MCF 10A (cell line): ENCODE data around the gene TSPAN3. TPM values are rescaled to one million over a fixed set of nuclear protein-coding genes. Genes with fewer than 3 reads are reported as not detected.

Source experiments
- BruUV-seq: library from RNA; stranded (reverse); fragments of 400-500 nt; replicated peaks from 2 replicates; lab custom pipeline; 2021; lab: Mats Ljungman, UMichigan
- CTCF ChIA-PET: fragments of 300-600 bp; sonication (Branson Sonifier 250); formaldehyde crosslinking; extraction: SDS; loops from one replicate; lab custom pipeline; 2021; ENCODE audit warnings: antibody characterized with exemption, inconsistent platforms; lab: Yijun Ruan, JAX
- POLR2A ChIA-PET: fragments of 300-600, 350-650 bp; sonication (Branson Sonifier 250); formaldehyde crosslinking; extraction: SDS; loops from one replicate; lab custom pipeline; 2020; ENCODE audit warnings: antibody characterized with exemption, inconsistent platforms; lab: Yijun Ruan, JAX
- DNase-seq: peaks from one replicate; pipeline ENCODE4 v3.0.0-alpha.2; 2018; ENCODE audit not compliant: unreplicated experiment
- H3K27ac Mint-ChIP-seq: one replicate; pipeline ENCODE4 v1.8.0; 2022; ENCODE audit warnings: mild to moderate bottlenecking, low read depth, mixed read lengths; ENCODE audit not compliant: unreplicated experiment
- H3K27me3 Mint-ChIP-seq: one replicate; pipeline ENCODE4 v1.8.0; 2022; ENCODE audit warnings: mixed read lengths; ENCODE audit not compliant: insufficient read depth, unreplicated experiment
- H3K36me3 Mint-ChIP-seq: one replicate; pipeline ENCODE4 v1.8.0; 2022; ENCODE audit warnings: mild to moderate bottlenecking, moderate library complexity, mixed read lengths; ENCODE audit not compliant: insufficient read depth, unreplicated experiment
- H3K4me1 Mint-ChIP-seq: one replicate; pipeline ENCODE4 v1.8.0; 2022; ENCODE audit warnings: mixed read lengths; ENCODE audit not compliant: insufficient read depth, unreplicated experiment
- H3K4me3 Mint-ChIP-seq: one replicate; pipeline ENCODE4 v1.8.0; 2022; ENCODE audit warnings: mild to moderate bottlenecking, moderate library complexity, mixed read lengths; ENCODE audit not compliant: unreplicated experiment
- H3K9me3 Mint-ChIP-seq: one replicate; pipeline ENCODE4 v1.8.0; 2022; ENCODE audit warnings: mixed read lengths; ENCODE audit not compliant: unreplicated experiment
- CTCF ChIP-seq: fragments of 200-600 bp; IDR thresholded peaks from one replicate; pipeline ENCODE4 v1.8.0; 2022; ENCODE audit warnings: antibody characterized with exemption, mild to moderate bottlenecking; ENCODE audit not compliant: unreplicated experiment
- intact Hi-C: fragments of 100-400 bp; cut with micrococcal nuclease; formaldehyde crosslinking; loops from 2 replicates; pipeline ENCODE4 v1.14.1; 2022
- total RNA-seq: library from RNA; stranded (reverse); gene quantifications from 2 replicates; pipeline ENCODE4 v1.2.3, GENCODE V29; 2022

TSPAN3 gene
- total RNA-seq, 1 experiment from 2014 or later: 96.6 TPM

GRCh38 chr15:77018796-77019505 lies 52.0 kb downstream of the TSPAN3 start:
- no peak for TF ChIP-seq CTCF
- no peaks in the 10 kb centered on the region for H3K27me3 Mint-ChIP-seq
- POLR2A ChIA-PET: no interaction called here
- no peak for DNase-seq
- no peak overlapping the region for H3K27ac Mint-ChIP-seq
- intact Hi-C loops: no loop called here
- no peaks in the 10 kb centered on the region for H3K9me3 Mint-ChIP-seq
- H3K4me3 Mint-ChIP-seq: no peak overlapping the region
- no peaks in the 10 kb centered on the region for H3K36me3 Mint-ChIP-seq
- peaks cover 9% of the 10 kb centered on the region for H3K4me1 Mint-ChIP-seq
- no TSS peak for BruUV-seq
- CTCF ChIA-PET: interaction anchor here (0.7 kb wide), 1 partner anchor 118 kb away, joined by 3 read pairs; no protein-coding TSS in a partner anchor

GRCh38 chr15:77017761-77018720 lies 52.9 kb downstream of the TSPAN3 start:
- intact Hi-C loops: no loop called here
- ChIA-PET CTCF (interaction anchor here (0.6 kb wide), 3 partner anchors 96 to 1650 kb away, joined by 3 to 5 read pairs (median 3); no protein-coding TSS in a partner anchor), POLR2A (no interaction called here)
- H3K36me3 Mint-ChIP-seq: no peaks in the 10 kb centered on the region
- no peak for DNase-seq
- no peak overlapping the region for H3K27ac Mint-ChIP-seq
- no peaks in the 10 kb centered on the region for H3K9me3 Mint-ChIP-seq
- H3K27me3 Mint-ChIP-seq: no peaks in the 10 kb centered on the region
- H3K4me3 Mint-ChIP-seq: no peak overlapping the region
- no peak for TF ChIP-seq CTCF
- no TSS peak for BruUV-seq
- H3K4me1 Mint-ChIP-seq: peaks cover 9% of the 10 kb centered on the region

GRCh38 chr15:77017091-77017660 lies 53.7 kb downstream of the TSPAN3 start:
- H3K36me3 Mint-ChIP-seq: no peaks in the 10 kb centered on the region
- no peak for DNase-seq
- H3K9me3 Mint-ChIP-seq: no peaks in the 10 kb centered on the region
- no peak overlapping the region for H3K27ac Mint-ChIP-seq
- no peaks in the 10 kb centered on the region for H3K27me3 Mint-ChIP-seq
- H3K4me3 Mint-ChIP-seq: no peak overlapping the region
- TF ChIP-seq CTCF: no peak
- BruUV-seq: no TSS peak
- CTCF ChIA-PET: interaction anchor here (1.0 kb wide), 1 partner anchor 101 kb away, joined by 3 read pairs; no protein-coding TSS in a partner anchor
- H3K4me1 Mint-ChIP-seq: peaks cover 5% of the 10 kb centered on the region
- POLR2A ChIA-PET: no interaction called here
- intact Hi-C loops: no loop called here

GRCh38 chr15:77016321-77016695 lies 54.6 kb downstream of the TSPAN3 start:
- H3K27ac Mint-ChIP-seq: no peak overlapping the region
- intact Hi-C loops: no loop called here
- H3K27me3 Mint-ChIP-seq: no peaks in the 10 kb centered on the region
- ChIA-PET POLR2A (no interaction called here), CTCF (no interaction called here)
- no peak for DNase-seq
- no peaks in the 10 kb centered on the region for H3K36me3 Mint-ChIP-seq
- no peak for TF ChIP-seq CTCF
- H3K4me1 Mint-ChIP-seq: no peaks in the 10 kb centered on the region
- no peaks in the 10 kb centered on the region for H3K9me3 Mint-ChIP-seq
- BruUV-seq: no TSS peak
- no peak overlapping the region for H3K4me3 Mint-ChIP-seq
